K562 (cell line): ENCODE measurements around the gene PIK3CD. TPM values are rescaled to one million over a fixed set of nuclear protein-coding genes. Genes with fewer than 3 reads are reported as not detected.

ENCODE experiments used
- ATAC-seq: fragments of 200-7000 bp; cut with Tn5 transposase; 3 replicates; pipeline ENCODE4 v1.9.1; 2020; ENCODE audit warnings: moderate library complexity
- BruUV-seq: library from RNA; stranded (reverse); fragments of 400-500 nt; replicated peaks from 2 replicates; lab custom pipeline; 2021; lab: Mats Ljungman, UMichigan
- CTCF ChIA-PET: fragments of 300-600 bp; formaldehyde crosslinking; extraction: SDS; loops from one replicate; lab custom pipeline; 2021; ENCODE audit warnings: low intra/inter-chr PET ratio; lab: Yijun Ruan, JAX
- POLR2A ChIA-PET: fragments of 300-600, 350-650 bp; sonication (Branson Sonifier 250); formaldehyde crosslinking; extraction: SDS; loops from one replicate; lab custom pipeline; 2021; ENCODE audit warnings: antibody characterized with exemption, inconsistent platforms; lab: Yijun Ruan, JAX
- DNase-seq, 4 experiments: peaks; one replicate each; pipeline versions ENCODE4 v3.0.0 to v3.0.0-alpha.2; 2011 to 2018; ENCODE audit warnings: low spot score in 3 of 4, mixed read lengths in 3 of 4; ENCODE audit errors: extremely low read depth in 1 of 4
- FAIRE-seq: peaks from 2 replicates; lab custom pipeline; 2011; peaks lifted over from hg19 to GRCh38; lab: Jason Lieb, UNC
- H2AFZ ChIP-seq: 2 replicates; pipeline ENCODE4 v1.6.0; 2011; ENCODE audit warnings: low read depth, low read length, control low read depth, inconsistent platforms
- H3K27ac ChIP-seq: fragments of 200-600 bp; 3 replicates; pipeline ENCODE4 v1.8.0; 2011; ENCODE audit warnings: low read depth, mild to moderate bottlenecking, control low read depth, inconsistent platforms, low read length, moderate library complexity, mixed read lengths; ENCODE audit errors: extremely low read depth
- H3K27me3 ChIP-seq, 2 experiments: fragments of 300-600 bp in 1 of 2; 2 replicates in 1 of 2; 3 replicates in 1 of 2; pipeline versions ENCODE4 v1.6.0 to v1.8.0; 2011; ENCODE audit warnings: inconsistent platforms in 2 of 2, low read length in 2 of 2, mild to moderate bottlenecking in 1 of 2, mixed read lengths in 1 of 2, moderate library complexity in 1 of 2; ENCODE audit not compliant: control insufficient read depth in 2 of 2, insufficient read depth in 2 of 2
- H3K36me3 ChIP-seq: fragments of 300-600 bp; 3 replicates; pipeline ENCODE4 v1.8.0; 2011; ENCODE audit warnings: mild to moderate bottlenecking, low read length, inconsistent platforms; ENCODE audit not compliant: control insufficient read depth, insufficient read depth
- H3K4me1 ChIP-seq, 2 experiments: fragments of 200-600 bp in 1 of 2; replicated peaks in 1 of 2; 2 replicates in 1 of 2; 3 replicates in 1 of 2; pipeline versions ENCODE4 v1.5.1 to v1.8.0; 2011; ENCODE audit warnings: inconsistent platforms in 2 of 2, low read length in 2 of 2, mild to moderate bottlenecking in 1 of 2, mixed read lengths in 1 of 2, moderate library complexity in 1 of 2; ENCODE audit not compliant: control insufficient read depth in 2 of 2, insufficient read depth in 2 of 2
- H3K4me2 ChIP-seq: 2 replicates; pipeline ENCODE4 v1.6.1; 2011; ENCODE audit warnings: low read length, control low read depth, inconsistent platforms, mixed read lengths; ENCODE audit not compliant: insufficient read depth
- H3K4me3 ChIP-seq: fragments of 200-600 bp; sonication (generic), shearing (Covaris generic); 2 replicates; pipeline ENCODE4 v1.5.1; 2016; ENCODE audit warnings: control low read depth, inconsistent platforms
- H3K79me2 ChIP-seq: fragments of 200-600 bp; 3 replicates; pipeline ENCODE4 v1.8.0; 2011; ENCODE audit warnings: low read length, inconsistent platforms; ENCODE audit not compliant: control insufficient read depth, insufficient read depth
- H3K9ac ChIP-seq, 2 experiments: 2 replicates each; pipeline versions ENCODE4 v1.6.0 to v1.6.1; 2011; ENCODE audit warnings: low read depth in 2 of 2, low read length in 2 of 2, control low read depth in 1 of 2, inconsistent platforms in 1 of 2, mild to moderate bottlenecking in 1 of 2, mixed read lengths in 1 of 2; ENCODE audit not compliant: insufficient read depth in 1 of 2
- H3K9me1 ChIP-seq: one replicate; pipeline ENCODE4 v1.6.0; 2011; ENCODE audit warnings: inconsistent platforms, mild to moderate bottlenecking, low read length, moderate library complexity; ENCODE audit not compliant: control insufficient read depth, insufficient read depth
- H3K9me3 ChIP-seq: replicated peaks from 2 replicates; pipeline ENCODE4 v1.5.1; 2011; ENCODE audit warnings: low read depth, low read length, inconsistent platforms; ENCODE audit not compliant: control insufficient read depth, insufficient read depth
- H4K20me1 ChIP-seq: replicated peaks from 2 replicates; pipeline ENCODE4 v1.6.1; 2011; ENCODE audit warnings: low read length, inconsistent platforms, mixed read lengths; ENCODE audit not compliant: control insufficient read depth, insufficient read depth
- MTA1 ChIP-seq: fragments of 450-650 bp; IDR thresholded peaks from 2 replicates; pipeline ENCODE4 v1.6.1; 2017; ENCODE audit warnings: borderline replicate concordance
- PYGO2 ChIP-seq: fragments of 450-650 bp; IDR thresholded peaks from 2 replicates; pipeline ENCODE4 v1.6.1; 2016; ENCODE audit warnings: mild to moderate bottlenecking, missing genetic modification characterization, moderate library complexity, missing compliant biosample characterization
- SAFB ChIP-seq: fragments of 200-400 bp; formaldehyde crosslinking; IDR thresholded peaks from 2 replicates; pipeline ENCODE4 v1.6.1; 2017; ENCODE audit warnings: low read depth, low read length, borderline replicate concordance
- ZNF24 ChIP-seq: fragments of 450-650 bp; IDR thresholded peaks from 2 replicates; pipeline ENCODE4 v1.6.1; 2016
- WGBS: fragments of 100-300 bp; shearing (Covaris generic); methylation state at CpG from one replicate; pipeline ENCODE4 v1.1.6; 2016; ENCODE audit warnings: low coverage, mixed read lengths; ENCODE audit not compliant: insufficient coverage; ENCODE audit errors: missing lambda C conversion rate; 5-methylcytosine and 5-hydroxymethylcytosine counted together
- in situ Hi-C: fragments of 300-500 bp; cut with MboI; formaldehyde crosslinking; loops from 4 replicates; pipeline ENCODE4 v1.15.0; 2018; ENCODE audit warnings: inconsistent platforms, mixed read lengths
- intact Hi-C: fragments of 100-400 bp; cut with micrococcal nuclease; formaldehyde crosslinking; loops from 2 replicates; pipeline ENCODE4 v1.14.2; 2022
- polyA plus RNA-seq, 8 experiments: library from polyadenylated mRNA; depleted of rRNA in 4 of 8; stranded (reverse) in 5 of 8; unstranded in 3 of 8; fragments of >200 nt; fragmentation: Nextera tagmentation in 2 of 8; fragmentation: Illumina TruSeq in 1 of 8; extraction: Ambion mirVana in 2 of 8; extraction: Trizol in 1 of 8; gene quantifications; 2 replicates each; pipeline versions ENCODE4 v1.2.1 to v1.2.3, GENCODE V29; 2011 to 2014; ENCODE audit warnings: inconsistent platforms in 1 of 8, missing spikeins in 1 of 8
- total RNA-seq, 7 experiments: library from RNA; depleted of rRNA in 6 of 7; stranded (reverse); fragments of >200 nt in 6 of 7; fragmentation: Illumina TruSeq in 2 of 7; extraction: Trizol in 2 of 7; gene quantifications; 2 replicates each; pipeline versions ENCODE4 v1.2.1 to v1.2.3, GENCODE V29; 2011 to 2021; ENCODE audit warnings: low replicate concordance in 1 of 7
- TF ChIP-seq, protein P1 (sequence below): sonication (generic); formaldehyde crosslinking; IDR thresholded peaks from 2 replicates; pipeline ENCODE4 v1.8.0; 2022; ENCODE audit warnings: mild to moderate bottlenecking, missing genetic modification reagents
- TF ChIP-seq, protein P2 (sequence below): fragments of 450-650 bp; formaldehyde crosslinking; conservative IDR thresholded peaks from 2 replicates; pipeline ENCODE4 v1.4.0; 2022; ENCODE audit warnings: mild to moderate bottlenecking, missing genetic modification characterization
- TF ChIP-seq, protein P3 (sequence below): fragments of 450-650 bp; formaldehyde crosslinking; IDR thresholded peaks from 2 replicates; pipeline ENCODE4 v1.4.0; 2022; ENCODE audit warnings: missing genetic modification characterization
- TF ChIP-seq, protein P4 (sequence below): IDR thresholded peaks from 2 replicates; pipeline ENCODE4 v1.6.1; 2016; ENCODE audit warnings: missing genetic modification characterization, missing compliant biosample characterization

PIK3CD gene
- total and polyA plus RNA-seq, 9 of the 15 experiments (the other 6 are each of a cell fraction or from before 2014, with no cell fraction given) = 1.8 to 20.8 (median 7.2) TPM

DNA sequence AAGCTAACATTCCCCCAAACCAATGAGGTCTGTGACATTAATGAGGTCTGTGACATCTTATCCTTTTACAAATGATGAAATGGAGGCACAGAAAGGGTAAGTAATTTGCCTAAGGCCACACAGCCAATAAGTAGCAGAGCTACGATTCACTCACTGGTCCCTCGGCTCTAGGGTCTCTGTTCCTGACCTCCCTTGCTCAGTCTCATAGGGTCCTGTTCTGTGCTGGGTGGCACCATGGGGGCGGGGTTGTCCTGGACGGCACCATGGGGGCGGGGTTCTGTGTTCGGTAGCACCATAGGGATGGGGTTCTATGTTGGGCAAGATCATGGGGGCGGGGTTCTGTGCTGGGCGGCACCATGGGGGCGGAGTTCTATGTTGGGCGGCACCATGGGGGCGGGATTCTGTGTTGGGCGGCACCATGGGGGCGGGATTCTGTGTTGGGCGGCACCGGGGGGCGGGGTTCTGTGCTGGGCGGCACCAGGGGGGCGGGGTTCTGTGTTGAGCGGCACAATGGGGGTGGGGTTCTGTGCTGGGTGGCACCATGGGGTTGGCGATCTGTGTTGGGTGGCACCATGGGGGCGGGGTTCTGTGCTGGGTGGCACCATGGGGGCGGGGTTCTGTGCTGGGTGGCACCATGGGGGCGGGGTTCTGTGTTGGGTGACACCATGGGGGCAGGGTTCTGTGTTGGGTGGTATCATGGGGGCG is 116.6 kb downstream of the PIK3CD start (continued):
- TF ChIP-seq, protein P1, sequence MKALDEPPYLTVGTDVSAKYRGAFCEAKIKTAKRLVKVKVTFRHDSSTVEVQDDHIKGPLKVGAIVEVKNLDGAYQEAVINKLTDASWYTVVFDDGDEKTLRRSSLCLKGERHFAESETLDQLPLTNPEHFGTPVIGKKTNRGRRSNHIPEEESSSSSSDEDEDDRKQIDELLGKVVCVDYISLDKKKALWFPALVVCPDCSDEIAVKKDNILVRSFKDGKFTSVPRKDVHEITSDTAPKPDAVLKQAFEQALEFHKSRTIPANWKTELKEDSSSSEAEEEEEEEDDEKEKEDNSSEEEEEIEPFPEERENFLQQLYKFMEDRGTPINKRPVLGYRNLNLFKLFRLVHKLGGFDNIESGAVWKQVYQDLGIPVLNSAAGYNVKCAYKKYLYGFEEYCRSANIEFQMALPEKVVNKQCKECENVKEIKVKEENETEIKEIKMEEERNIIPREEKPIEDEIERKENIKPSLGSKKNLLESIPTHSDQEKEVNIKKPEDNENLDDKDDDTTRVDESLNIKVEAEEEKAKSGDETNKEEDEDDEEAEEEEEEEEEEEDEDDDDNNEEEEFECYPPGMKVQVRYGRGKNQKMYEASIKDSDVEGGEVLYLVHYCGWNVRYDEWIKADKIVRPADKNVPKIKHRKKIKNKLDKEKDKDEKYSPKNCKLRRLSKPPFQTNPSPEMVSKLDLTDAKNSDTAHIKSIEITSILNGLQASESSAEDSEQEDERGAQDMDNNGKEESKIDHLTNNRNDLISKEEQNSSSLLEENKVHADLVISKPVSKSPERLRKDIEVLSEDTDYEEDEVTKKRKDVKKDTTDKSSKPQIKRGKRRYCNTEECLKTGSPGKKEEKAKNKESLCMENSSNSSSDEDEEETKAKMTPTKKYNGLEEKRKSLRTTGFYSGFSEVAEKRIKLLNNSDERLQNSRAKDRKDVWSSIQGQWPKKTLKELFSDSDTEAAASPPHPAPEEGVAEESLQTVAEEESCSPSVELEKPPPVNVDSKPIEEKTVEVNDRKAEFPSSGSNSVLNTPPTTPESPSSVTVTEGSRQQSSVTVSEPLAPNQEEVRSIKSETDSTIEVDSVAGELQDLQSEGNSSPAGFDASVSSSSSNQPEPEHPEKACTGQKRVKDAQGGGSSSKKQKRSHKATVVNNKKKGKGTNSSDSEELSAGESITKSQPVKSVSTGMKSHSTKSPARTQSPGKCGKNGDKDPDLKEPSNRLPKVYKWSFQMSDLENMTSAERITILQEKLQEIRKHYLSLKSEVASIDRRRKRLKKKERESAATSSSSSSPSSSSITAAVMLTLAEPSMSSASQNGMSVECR = no peak

DNA sequence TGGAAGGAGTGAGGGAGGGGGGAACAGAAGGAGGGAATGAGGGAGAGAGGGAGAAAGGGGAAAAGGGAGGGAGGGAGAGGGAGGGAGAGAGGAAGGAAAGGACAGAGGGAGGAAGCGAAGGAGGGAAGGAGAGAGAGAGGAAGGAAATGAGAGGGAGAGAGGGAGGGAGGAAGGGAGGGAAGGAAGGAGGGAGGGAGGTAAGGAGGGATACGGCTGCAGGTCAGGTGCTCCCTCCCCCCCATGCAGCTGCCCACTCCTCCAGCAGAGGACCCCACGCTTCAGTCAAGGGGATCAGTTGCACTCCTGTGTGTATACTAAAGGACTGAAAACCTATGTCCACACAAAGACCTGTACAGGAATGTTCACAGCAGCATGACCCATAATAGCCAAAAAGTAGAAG is 117.5 kb downstream of the PIK3CD start:
- FAIRE-seq (no peak), DNase-seq (no peak), ATAC-seq (no peak)
- Histone ChIP-seq H2AFZ (no peak overlapping the region), H3K4me2 (no peak overlapping the region), H3K36me3 (peaks cover 8% of the 10 kb centered on the region; the same call in 1 of the 3 replicates), H3K4me3 (no peak overlapping the region), H3K79me2 (no peaks in the 10 kb centered on the region), H3K9me3 (no peaks in the 10 kb centered on the region), H3K9ac (no peak overlapping the region), H3K27me3 (no peaks in the 10 kb centered on the region), H3K4me1 (peaks cover 3 to 12% of the 10 kb centered on the region in 2 experiments; a peak in 2 of 5 replicates), H4K20me1 (no peaks in the 10 kb centered on the region), H3K9me1 (no peaks in the 10 kb centered on the region), H3K27ac (no peak overlapping the region)
- BruUV-seq = no TSS peak
- POLR2A ChIA-PET = interaction anchor here (0.8 kb wide), 1 partner anchor 56 kb away, joined by 3 read pairs; no protein-coding TSS in a partner anchor
- CTCF ChIA-PET = no interaction called here
- 50% methylated on average over 1 of the region's 3 CpGs for WGBS
- intact Hi-C loops = no loop called here
- in situ Hi-C loops = no loop called here
- TF ChIP-seq MTA1 (0 out of 2 replicates have a peak, but pooled peaks have one; percentile 40), SAFB (no peak), PYGO2 (no peak), ZNF24 (no peak)
- TF ChIP-seq, protein P2, sequence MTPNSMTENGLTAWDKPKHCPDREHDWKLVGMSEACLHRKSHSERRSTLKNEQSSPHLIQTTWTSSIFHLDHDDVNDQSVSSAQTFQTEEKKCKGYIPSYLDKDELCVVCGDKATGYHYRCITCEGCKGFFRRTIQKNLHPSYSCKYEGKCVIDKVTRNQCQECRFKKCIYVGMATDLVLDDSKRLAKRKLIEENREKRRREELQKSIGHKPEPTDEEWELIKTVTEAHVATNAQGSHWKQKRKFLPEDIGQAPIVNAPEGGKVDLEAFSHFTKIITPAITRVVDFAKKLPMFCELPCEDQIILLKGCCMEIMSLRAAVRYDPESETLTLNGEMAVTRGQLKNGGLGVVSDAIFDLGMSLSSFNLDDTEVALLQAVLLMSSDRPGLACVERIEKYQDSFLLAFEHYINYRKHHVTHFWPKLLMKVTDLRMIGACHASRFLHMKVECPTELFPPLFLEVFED (CRISPR knock-in tag) = 0 out of 2 replicates have a peak, but pooled peaks have one; percentile 53
- TF ChIP-seq, protein P3, sequence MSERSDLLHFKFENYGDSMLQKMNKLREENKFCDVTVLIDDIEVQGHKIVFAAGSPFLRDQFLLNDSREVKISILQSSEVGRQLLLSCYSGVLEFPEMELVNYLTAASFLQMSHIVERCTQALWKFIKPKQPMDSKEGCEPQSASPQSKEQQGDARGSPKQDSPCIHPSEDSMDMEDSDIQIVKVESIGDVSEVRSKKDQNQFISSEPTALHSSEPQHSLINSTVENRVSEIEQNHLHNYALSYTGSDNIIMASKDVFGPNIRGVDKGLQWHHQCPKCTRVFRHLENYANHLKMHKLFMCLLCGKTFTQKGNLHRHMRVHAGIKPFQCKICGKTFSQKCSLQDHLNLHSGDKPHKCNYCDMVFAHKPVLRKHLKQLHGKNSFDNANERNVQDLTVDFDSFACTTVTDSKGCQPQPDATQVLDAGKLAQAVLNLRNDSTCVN (CRISPR knock-in tag) = 0 out of 2 replicates have a peak, but pooled peaks have one; percentile 71
- TF ChIP-seq, protein P4, sequence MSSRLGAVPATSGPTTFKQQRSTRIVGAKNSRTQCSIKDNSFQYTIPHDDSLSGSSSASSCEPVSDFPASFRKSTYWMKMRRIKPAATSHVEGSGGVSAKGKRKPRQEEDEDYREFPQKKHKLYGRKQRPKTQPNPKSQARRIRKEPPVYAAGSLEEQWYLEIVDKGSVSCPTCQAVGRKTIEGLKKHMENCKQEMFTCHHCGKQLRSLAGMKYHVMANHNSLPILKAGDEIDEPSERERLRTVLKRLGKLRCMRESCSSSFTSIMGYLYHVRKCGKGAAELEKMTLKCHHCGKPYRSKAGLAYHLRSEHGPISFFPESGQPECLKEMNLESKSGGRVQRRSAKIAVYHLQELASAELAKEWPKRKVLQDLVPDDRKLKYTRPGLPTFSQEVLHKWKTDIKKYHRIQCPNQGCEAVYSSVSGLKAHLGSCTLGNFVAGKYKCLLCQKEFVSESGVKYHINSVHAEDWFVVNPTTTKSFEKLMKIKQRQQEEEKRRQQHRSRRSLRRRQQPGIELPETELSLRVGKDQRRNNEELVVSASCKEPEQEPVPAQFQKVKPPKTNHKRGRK (tag) = peak; percentile 56; the same call in 1 of the 2 replicates
